WTC11 (cell line): ENCODE measurements around the gene LOXL4. TPM values are rescaled to one million over a fixed set of nuclear protein-coding genes. Genes with fewer than 3 reads are reported as not detected.

Experiments used
- ATAC-seq: fragments of 200-7000 bp; cut with Tn5 transposase; 2 replicates; pipeline ENCODE4 v1.10.0; 2021; ENCODE audit warnings: mild to moderate bottlenecking, moderate library complexity
- CTCF ChIA-PET: fragments of 300-600 bp; sonication (Branson Sonifier 250); formaldehyde crosslinking; loops from one replicate; lab custom pipeline; 2021; ENCODE audit warnings: antibody characterized with exemption; lab: Charles Lee
- POLR2A ChIA-PET: fragments of 350-600 bp; sonication (Branson Sonifier 250); formaldehyde crosslinking; loops from one replicate; lab custom pipeline; 2021; ENCODE audit warnings: antibody characterized with exemption; lab: Charles Lee
- DNase-seq: peaks from one replicate; pipeline ENCODE4 v3.0.0; 2021; ENCODE audit warnings: low spot score
- H3K27ac Mint-ChIP-seq: 2 replicates; pipeline ENCODE4 v1.8.0; 2021; ENCODE audit warnings: mixed read lengths
- H3K27me3 Mint-ChIP-seq: 2 replicates; pipeline ENCODE4 v1.8.0; 2021; ENCODE audit warnings: low read depth, mild to moderate bottlenecking, moderate library complexity, mixed read lengths
- H3K36me3 Mint-ChIP-seq: 2 replicates; pipeline ENCODE4 v1.8.0; 2021; ENCODE audit warnings: mixed read lengths
- H3K4me1 Mint-ChIP-seq: 2 replicates; pipeline ENCODE4 v1.8.0; 2022; ENCODE audit warnings: mixed read lengths
- H3K4me3 Mint-ChIP-seq: 2 replicates; pipeline ENCODE4 v1.8.0; 2021; ENCODE audit warnings: mild to moderate bottlenecking, moderate library complexity, mixed read lengths
- H3K9me3 Mint-ChIP-seq: 2 replicates; pipeline ENCODE4 v1.8.0; 2021; ENCODE audit warnings: mixed read lengths
- E2F1 ChIP-seq: sonication (generic); formaldehyde crosslinking; IDR thresholded peaks from 2 replicates; pipeline ENCODE4 v1.8.0; 2022; ENCODE audit warnings: mild to moderate bottlenecking, missing genetic modification reagents
- FOXJ3 ChIP-seq: sonication (generic); formaldehyde crosslinking; IDR thresholded peaks from 2 replicates; pipeline ENCODE4 v1.9.0; 2021; ENCODE audit warnings: missing genetic modification reagents, mild to moderate bottlenecking, borderline replicate concordance
- GTF2I ChIP-seq: fragments of 250-450 bp; sonication (Bioruptor Pico); conservative IDR thresholded peaks from 2 replicates; pipeline ENCODE4 v1.4.0; 2021; ENCODE audit warnings: mild to moderate bottlenecking
- HMGXB4 ChIP-seq: sonication (generic); formaldehyde crosslinking; IDR thresholded peaks from 2 replicates; pipeline ENCODE4 v1.8.1; 2023; ENCODE audit warnings: mild to moderate bottlenecking, moderate library complexity, missing genetic modification reagents
- IRF2 ChIP-seq: sonication (generic); formaldehyde crosslinking; IDR thresholded peaks from 2 replicates; pipeline ENCODE4 v1.8.0; 2022; ENCODE audit warnings: low read depth, missing genetic modification reagents, borderline replicate concordance
- JUN ChIP-seq: sonication (generic); formaldehyde crosslinking; IDR thresholded peaks from 2 replicates; pipeline ENCODE4 v1.8.0; 2023; ENCODE audit warnings: mild to moderate bottlenecking, missing genetic modification reagents
- MXD4 ChIP-seq: fragments of 250-450 bp; sonication (Bioruptor Pico); IDR thresholded peaks from 2 replicates; pipeline ENCODE4 v1.8.0; 2021; ENCODE audit warnings: mild to moderate bottlenecking, moderate library complexity, borderline replicate concordance
- NR3C1 ChIP-seq: sonication (generic); formaldehyde crosslinking; conservative IDR thresholded peaks from 2 replicates; pipeline ENCODE4 v1.8.1; 2023; ENCODE audit warnings: low read depth, mild to moderate bottlenecking, missing genetic modification reagents
- RELA ChIP-seq: sonication (generic); formaldehyde crosslinking; IDR thresholded peaks from 2 replicates; pipeline ENCODE4 v1.8.1; 2022; ENCODE audit warnings: missing genetic modification reagents, mild to moderate bottlenecking, borderline replicate concordance
- RORB ChIP-seq: fragments of 250-450 bp; sonication (Bioruptor Pico); IDR thresholded peaks from 2 replicates; pipeline ENCODE4 v1.9.0; 2021; ENCODE audit warnings: mild to moderate bottlenecking
- SMAD3 ChIP-seq: sonication (generic); formaldehyde crosslinking; IDR thresholded peaks from 2 replicates; pipeline ENCODE4 v1.8.0; 2022; ENCODE audit warnings: missing genetic modification reagents, mild to moderate bottlenecking, borderline replicate concordance
- STAT6 ChIP-seq: sonication (generic); formaldehyde crosslinking; conservative IDR thresholded peaks from 2 replicates; pipeline ENCODE4 v1.8.1; 2023; ENCODE audit warnings: mild to moderate bottlenecking, low read depth, missing genetic modification reagents, moderate library complexity
- TCF7 ChIP-seq: sonication (generic); formaldehyde crosslinking; IDR thresholded peaks from 2 replicates; pipeline ENCODE4 v1.8.0; 2022; ENCODE audit warnings: mild to moderate bottlenecking, low read depth, missing genetic modification reagents, moderate library complexity
- TEAD4 ChIP-seq: sonication (generic); formaldehyde crosslinking; IDR thresholded peaks from 2 replicates; pipeline ENCODE4 v1.8.0; 2022; ENCODE audit warnings: mild to moderate bottlenecking, missing genetic modification reagents
- ZBTB21 ChIP-seq: sonication (generic); formaldehyde crosslinking; IDR thresholded peaks from 2 replicates; pipeline ENCODE4 v1.8.1; 2023; ENCODE audit warnings: mild to moderate bottlenecking, missing genetic modification reagents, borderline replicate concordance
- ZNF317 ChIP-seq: sonication (generic); formaldehyde crosslinking; IDR thresholded peaks from 2 replicates; pipeline ENCODE4 v1.8.1; 2023; ENCODE audit warnings: low read depth, mild to moderate bottlenecking, moderate library complexity, missing genetic modification reagents, borderline replicate concordance
- total RNA-seq: library from RNA; stranded (reverse); gene quantifications from 3 replicates; pipeline ENCODE4 v1.2.3, GENCODE V29; 2021
- TF ChIP-seq, protein P1 (sequence below): fragments of 250-450 bp; sonication (Bioruptor Pico); IDR thresholded peaks from 2 replicates; pipeline ENCODE4 v1.9.0; 2021; ENCODE audit warnings: moderate library complexity, mild to moderate bottlenecking, inconsistent platforms, borderline replicate concordance
- TF ChIP-seq, protein P2 (sequence below): sonication (generic); formaldehyde crosslinking; IDR thresholded peaks from 2 replicates; pipeline ENCODE4 v1.8.0; 2022; ENCODE audit warnings: mild to moderate bottlenecking, missing genetic modification reagents
- TF ChIP-seq, protein P3 (sequence below): sonication (generic); formaldehyde crosslinking; IDR thresholded peaks from 2 replicates; pipeline ENCODE4 v1.8.1; 2022; ENCODE audit warnings: mild to moderate bottlenecking, moderate library complexity, missing genetic modification reagents

The LOXL4 gene
- total RNA-seq, 1 experiment from 2014 or later = 0.35 TPM

DNA sequence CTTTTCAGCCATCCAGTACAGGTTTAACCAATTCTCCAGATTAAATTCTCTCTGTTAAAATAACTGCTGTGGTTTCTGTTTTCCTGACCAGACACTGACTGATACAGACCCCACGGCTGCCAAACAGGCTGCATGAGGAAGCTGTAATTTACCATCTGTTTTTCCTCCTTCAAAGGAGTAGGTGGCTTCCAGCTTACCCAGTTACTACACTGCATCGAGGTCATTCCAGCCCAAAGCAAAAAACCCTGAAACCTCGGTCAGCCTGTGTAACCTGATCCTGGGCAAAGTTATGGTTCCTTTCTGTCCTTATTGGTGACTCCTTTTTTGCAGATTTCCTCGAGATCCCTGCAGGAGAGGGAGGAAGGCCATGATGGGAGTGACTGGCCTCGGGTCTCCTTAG is 27.9 kb upstream of the LOXL4 start:
- H3K4me1 Mint-ChIP-seq = peaks cover 19% of the 10 kb centered on the region
- DNase-seq (no peak), ATAC-seq (peak; percentile 45)
- CTCF ChIA-PET = interaction anchor here (0.7 to 2.9 kb wide), 9 partner anchors 9 to 254 kb away, joined by 3 to 34 read pairs (median 4); partner anchors contain the start of gene LOXL4
- no peak overlapping the region for H3K4me3 Mint-ChIP-seq
- H3K9me3 Mint-ChIP-seq = no peaks in the 10 kb centered on the region
- peak overlapping the region; percentile 20; the same call in 1 of the 2 replicates for H3K27ac Mint-ChIP-seq
- H3K27me3 Mint-ChIP-seq = no peaks in the 10 kb centered on the region; the same call in 1 of the 2 replicates
- H3K36me3 Mint-ChIP-seq = no peaks in the 10 kb centered on the region
- POLR2A ChIA-PET = no interaction called here
- no peak for TF ChIP-seq FOXJ3 (CRISPR knock-in tag)
- TF ChIP-seq, protein P1, sequence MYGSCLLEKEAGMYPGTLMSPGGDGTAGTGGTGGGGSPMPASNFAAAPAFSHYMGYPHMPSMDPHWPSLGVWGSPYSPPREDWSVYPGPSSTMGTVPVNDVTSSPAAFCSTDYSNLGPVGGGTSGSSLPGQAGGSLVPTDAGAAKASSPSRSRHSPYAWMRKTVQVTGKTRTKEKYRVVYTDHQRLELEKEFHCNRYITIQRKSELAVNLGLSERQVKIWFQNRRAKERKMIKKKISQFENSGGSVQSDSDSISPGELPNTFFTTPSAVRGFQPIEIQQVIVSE (CRISPR knock-in tag) = no peak
- no peak for TF ChIP-seq SMAD3 (CRISPR knock-in tag)
- TF ChIP-seq RORB (CRISPR knock-in tag) = no peak
- TF ChIP-seq TCF7 (CRISPR knock-in tag) = no peak
- no peak for TF ChIP-seq E2F1 (CRISPR knock-in tag)
- no peak for TF ChIP-seq HMGXB4
- TF ChIP-seq TEAD4 (CRISPR knock-in tag) = no peak

- H3K27ac Mint-ChIP-seq = no peak overlapping the region
- H3K4me3 Mint-ChIP-seq = no peak overlapping the region
- H3K36me3 Mint-ChIP-seq = no peaks in the 10 kb centered on the region
- H3K27me3 Mint-ChIP-seq = no peaks in the 10 kb centered on the region; the same call in 1 of the 2 replicates
- H3K4me1 Mint-ChIP-seq = peaks cover 24% of the 10 kb centered on the region
- ATAC-seq = peak; percentile 26
- TF ChIP-seq ZBTB21 = no peak
- H3K9me3 Mint-ChIP-seq = no peaks in the 10 kb centered on the region
- POLR2A ChIA-PET = no interaction called here
- DNase-seq = no peak
- CTCF ChIA-PET = interaction anchor here (1.3 to 2.9 kb wide), 5 partner anchors 14 to 254 kb away, joined by 4 to 34 read pairs (median 6); no protein-coding TSS in a partner anchor
Measured at GRCh38 chr10:98295401-98295811, 27.4 kb upstream of the LOXL4 start.

- H3K36me3 Mint-ChIP-seq = no peaks in the 10 kb centered on the region
- DNase-seq (no peak), ATAC-seq (no peak)
- ChIA-PET POLR2A (no interaction called here), CTCF (interaction anchor here (1.5 to 2.9 kb wide), 3 partner anchors 15 to 124 kb away, joined by 4 to 34 read pairs (median 15); no protein-coding TSS in a partner anchor)
- H3K4me1 Mint-ChIP-seq = peaks cover 34% of the 10 kb centered on the region
- no peak overlapping the region for H3K27ac Mint-ChIP-seq
- H3K9me3 Mint-ChIP-seq = no peaks in the 10 kb centered on the region
- TF ChIP-seq RORB (CRISPR knock-in tag) (no peak), NR3C1 (CRISPR knock-in tag) (no peak), JUN (no peak), STAT6 (no peak), GTF2I (CRISPR knock-in tag) (no peak), IRF2 (CRISPR knock-in tag) (no peak), MXD4 (CRISPR knock-in tag) (no peak), ZNF317 (no peak), RELA (CRISPR knock-in tag) (no peak)
- TF ChIP-seq, protein P1 (CRISPR knock-in tag) = no peak
- TF ChIP-seq, protein P2, sequence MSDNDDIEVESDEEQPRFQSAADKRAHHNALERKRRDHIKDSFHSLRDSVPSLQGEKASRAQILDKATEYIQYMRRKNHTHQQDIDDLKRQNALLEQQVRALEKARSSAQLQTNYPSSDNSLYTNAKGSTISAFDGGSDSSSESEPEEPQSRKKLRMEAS (CRISPR knock-in tag) = no peak
- TF ChIP-seq, protein P3, sequence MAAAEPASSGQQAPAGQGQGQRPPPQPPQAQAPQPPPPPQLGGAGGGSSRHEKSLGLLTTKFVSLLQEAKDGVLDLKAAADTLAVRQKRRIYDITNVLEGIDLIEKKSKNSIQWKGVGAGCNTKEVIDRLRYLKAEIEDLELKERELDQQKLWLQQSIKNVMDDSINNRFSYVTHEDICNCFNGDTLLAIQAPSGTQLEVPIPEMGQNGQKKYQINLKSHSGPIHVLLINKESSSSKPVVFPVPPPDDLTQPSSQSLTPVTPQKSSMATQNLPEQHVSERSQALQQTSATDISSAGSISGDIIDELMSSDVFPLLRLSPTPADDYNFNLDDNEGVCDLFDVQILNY (CRISPR knock-in tag) = no peak
- H3K27me3 Mint-ChIP-seq = no peaks in the 10 kb centered on the region; the same call in 1 of the 2 replicates
- H3K4me3 Mint-ChIP-seq = no peak overlapping the region
Measured at GRCh38 chr10:98294270-98294627, 26.3 kb upstream of the LOXL4 start.
